ENCODE data around the gene TAPT1.

The TAPT1 gene

DNA sequence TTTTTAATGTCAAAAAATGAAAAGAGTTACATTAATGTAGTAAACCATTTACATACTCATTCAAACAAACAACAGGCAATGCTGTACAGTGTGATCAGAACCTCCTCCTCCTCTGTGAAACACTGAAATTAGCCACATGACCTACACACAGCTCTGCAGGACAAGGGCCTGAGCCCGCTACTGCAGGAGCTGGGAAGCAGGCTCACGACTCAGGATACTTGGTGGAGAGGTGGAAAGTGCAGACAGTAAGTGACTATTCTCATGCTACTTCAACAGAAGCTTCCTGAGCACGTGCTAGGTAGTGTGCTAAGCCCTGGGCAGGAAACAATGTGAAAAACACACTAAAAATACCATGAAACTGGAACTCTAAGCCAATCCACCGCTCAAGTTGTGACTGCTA, 56.8 kb downstream of the TAPT1 start:
- no peak for TF ChIP-seq CTCF (IDR thresholded peaks at IDR 0.05; ENCODE audit: extremely low read depth, missing control alignments)
- no peak for DNase-seq (ENCODE audit: low spot score)

DNA sequence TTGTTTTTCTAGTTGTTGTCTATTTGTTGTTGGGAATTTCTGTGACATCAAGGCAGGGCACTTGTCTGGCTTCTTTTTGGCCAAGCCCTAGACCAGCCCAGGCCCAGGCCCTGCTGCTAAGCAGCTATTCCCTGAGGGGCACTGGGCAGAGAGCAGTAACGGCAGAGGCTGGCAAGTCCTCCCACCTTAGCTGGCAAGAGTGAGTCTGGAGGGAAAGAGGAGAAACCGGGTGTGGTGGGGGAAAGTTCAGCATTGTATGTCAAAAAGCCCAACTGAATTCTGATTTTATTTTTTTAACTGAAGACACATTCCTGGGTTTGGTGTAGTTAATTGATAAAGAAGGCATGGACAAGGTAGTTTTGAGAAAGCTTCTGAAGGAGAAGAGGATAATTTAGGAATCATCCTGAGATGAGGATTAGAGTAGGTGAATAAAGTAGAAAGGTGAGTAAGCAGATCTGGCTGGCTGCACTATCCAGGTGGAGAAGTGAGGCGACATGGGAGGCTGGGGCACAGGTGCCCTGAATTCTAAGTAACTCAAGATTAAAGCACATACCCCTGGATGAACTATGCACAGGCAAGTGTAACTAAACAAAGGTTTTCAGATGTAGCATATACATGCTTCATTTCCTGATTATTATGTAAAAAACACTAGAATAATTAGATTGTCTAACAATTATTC, 57.4 kb downstream of the TAPT1 start:
- DNase-seq (ENCODE audit: low spot score): no peak
- no peak for TF ChIP-seq CTCF (IDR thresholded peaks at IDR 0.05; ENCODE audit: extremely low read depth, missing control alignments)

DNA sequence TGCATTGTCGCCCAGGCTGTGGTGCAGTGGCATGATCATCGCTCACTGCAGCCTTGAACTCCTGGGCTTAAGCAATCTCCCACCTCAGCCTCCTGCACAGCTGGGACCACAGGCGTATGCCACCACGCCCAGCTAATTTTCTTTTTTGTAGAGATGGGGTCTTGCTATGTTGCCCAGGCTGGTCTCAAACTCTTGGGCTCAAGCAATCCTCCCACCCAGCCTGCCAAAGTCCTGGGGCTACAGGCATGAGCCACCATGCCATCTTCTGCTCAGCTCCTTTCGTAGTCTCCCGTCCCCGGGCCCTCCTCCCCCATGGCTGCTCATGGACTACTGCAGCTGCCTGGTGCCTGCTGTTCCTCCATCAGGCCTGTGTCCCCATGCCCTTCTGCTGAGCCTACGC, 58.1 kb downstream of the TAPT1 start:
- TF ChIP-seq CTCF (IDR thresholded peaks at IDR 0.05; ENCODE audit: extremely low read depth, missing control alignments): no peak
- no peak for DNase-seq (ENCODE audit: low spot score)

- no peak for TF ChIP-seq CTCF (IDR thresholded peaks at IDR 0.05; ENCODE audit: extremely low read depth, missing control alignments)
These were observed 60.3 kb downstream of the TAPT1 start for GRCh38 chr4:16165931-16166330.

DNA sequence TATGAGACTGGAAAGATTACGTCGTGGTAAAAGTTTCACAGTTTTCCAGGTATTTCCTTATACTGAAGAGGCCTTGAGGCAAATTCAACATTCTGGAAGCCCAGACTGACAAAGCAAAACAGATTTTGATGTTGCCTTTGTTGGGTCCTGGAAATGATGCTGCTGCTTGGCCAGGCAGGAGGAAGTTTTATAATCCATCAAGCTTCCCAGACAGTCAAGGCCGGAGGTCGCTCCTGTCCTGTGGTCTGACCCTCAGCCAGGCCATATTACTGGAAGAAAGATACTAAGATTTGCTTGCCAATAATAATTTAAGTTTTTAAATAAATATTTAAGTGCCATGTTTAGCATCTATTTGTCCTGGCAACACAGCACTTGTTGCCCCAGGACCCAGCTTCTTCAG, 63.4 kb downstream of the TAPT1 start:
- TF ChIP-seq CTCF (IDR thresholded peaks at IDR 0.05; ENCODE audit: extremely low read depth, missing control alignments): no peak
- no peak for DNase-seq (ENCODE audit: low spot score)

More at GRCh38 chr4:16165931-16166330, 60.3 kb downstream of the TAPT1 start:
- DNase-seq (ENCODE audit: low spot score): no peak

DNA sequence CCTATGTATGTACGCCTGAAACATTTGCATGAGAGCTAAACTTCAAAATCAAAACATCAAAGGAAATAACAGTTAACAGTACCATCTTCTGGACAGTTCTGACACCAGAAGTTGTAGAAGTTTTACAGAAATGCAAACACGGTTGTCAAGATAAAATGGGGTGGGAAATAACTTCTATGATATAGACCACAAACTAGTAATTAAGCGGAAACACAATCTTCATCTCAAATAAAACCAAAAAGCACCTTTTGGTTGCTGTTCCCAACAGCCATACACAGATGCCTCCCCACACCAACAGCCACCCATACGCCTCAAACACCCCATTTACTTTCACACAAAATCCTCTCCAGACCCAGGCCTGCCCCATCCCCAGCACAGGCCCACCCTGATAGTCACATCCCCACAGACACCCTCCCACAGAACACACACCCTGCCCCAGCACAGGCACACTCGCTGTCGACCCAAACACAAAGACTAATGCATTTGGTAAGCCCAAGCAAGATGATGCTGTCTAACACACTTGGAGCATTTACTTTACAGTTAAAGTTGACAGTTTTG, 64.3 kb downstream of the TAPT1 start:
- DNase-seq (ENCODE audit: low spot score): no peak
- no peak for TF ChIP-seq CTCF (IDR thresholded peaks at IDR 0.05; ENCODE audit: extremely low read depth, missing control alignments)

GRCh38 chr4:16160457-16160856, 65.8 kb downstream of the TAPT1 start:
- TF ChIP-seq CTCF (IDR thresholded peaks at IDR 0.05; ENCODE audit: extremely low read depth, missing control alignments): no peak
- no peak for DNase-seq (ENCODE audit: low spot score)
